ENCODE data around the gene MYOF. TPM values are rescaled to one million over a fixed set of nuclear protein-coding genes. Genes with fewer than 3 reads are reported as not detected.

MYOF gene
- total RNA-seq, 4 donors from 2014 or later = 41.2 to 114 (median 86.9) TPM

GRCh38 chr10:93344691-93345090 lies 137.4 kb downstream of the MYOF start:
- no peak for DNase-seq
- no peak overlapping the region for H3K4me3 ChIP-seq
- H3K27ac ChIP-seq = no peak overlapping the region
- intact Hi-C loops (cut with DNase I; ENCODE audit: low total_unique reads) = no loop called here
- no peaks in the 10 kb centered on the region for H3K9me3 ChIP-seq
- H3K36me3 ChIP-seq = no peaks in the 10 kb centered on the region
- TF ChIP-seq POLR2A (IDR thresholded peaks at IDR 0.05) = no peak
- TF ChIP-seq CTCF (IDR thresholded peaks at IDR 0.05) = no peak
- H3K27me3 ChIP-seq = no peaks in the 10 kb centered on the region
- no peaks in the 10 kb centered on the region for H3K4me1 ChIP-seq

DNA sequence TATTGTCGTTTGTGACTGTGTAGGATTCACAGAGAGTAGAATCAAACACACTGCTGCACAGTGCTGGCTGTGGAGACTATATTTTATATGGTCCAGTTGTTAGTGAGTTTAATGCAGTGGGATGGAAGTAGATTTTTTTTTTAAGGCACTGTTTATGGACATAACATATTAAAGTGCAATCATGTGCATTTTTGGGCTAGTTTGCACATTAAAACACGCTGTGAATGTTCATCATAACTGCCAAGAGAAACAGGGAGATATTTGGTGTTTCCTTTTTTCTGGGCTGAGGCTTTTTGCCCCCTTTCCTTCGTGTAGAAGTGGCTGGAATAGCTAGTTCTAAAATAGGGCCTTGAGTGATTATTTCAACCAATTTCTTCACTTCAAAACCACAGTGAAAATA lies 139.2 kb downstream of the MYOF start:
- Histone ChIP-seq H3K27me3 (no peaks in the 10 kb centered on the region), H3K4me1 (no peaks in the 10 kb centered on the region), H3K36me3 (no peaks in the 10 kb centered on the region), H3K4me3 (no peak overlapping the region), H3K9me3 (no peaks in the 10 kb centered on the region), H3K27ac (no peak overlapping the region)
- TF ChIP-seq CTCF (IDR thresholded peaks at IDR 0.05) (no peak), POLR2A (IDR thresholded peaks at IDR 0.05) (no peak)
- intact Hi-C loops (cut with DNase I; ENCODE audit: low total_unique reads) = no loop called here
- no peak for DNase-seq

DNA sequence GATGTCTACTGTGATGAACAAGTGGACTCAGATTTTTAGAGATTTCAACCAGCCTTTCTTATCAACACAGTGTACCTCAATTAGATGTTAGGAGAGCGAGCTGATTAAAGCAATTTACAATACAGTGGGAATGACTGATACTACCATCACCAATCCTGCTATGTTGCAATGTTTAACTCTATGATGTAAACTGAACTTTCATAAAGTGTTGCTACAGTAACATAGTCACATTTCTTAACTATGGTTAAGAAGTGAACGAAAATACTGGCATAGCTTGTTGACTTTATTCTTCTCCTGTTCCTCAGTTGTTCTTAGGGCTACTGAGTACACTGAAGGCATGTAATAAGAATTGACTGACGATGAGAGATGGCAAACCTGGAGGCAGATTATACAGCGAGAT lies 139.8 kb downstream of the MYOF start:
- intact Hi-C loops (cut with DNase I; ENCODE audit: low total_unique reads) = no loop called here

GRCh38 chr10:93337309-93337721 lies 144.8 kb downstream of the MYOF start:
- Histone ChIP-seq H3K36me3 (no peaks in the 10 kb centered on the region), H3K4me3 (no peak overlapping the region), H3K4me1 (no peaks in the 10 kb centered on the region), H3K27ac (no peak overlapping the region), H3K27me3 (no peaks in the 10 kb centered on the region), H3K9me3 (no peaks in the 10 kb centered on the region)
- no peak for DNase-seq
- intact Hi-C loops (cut with DNase I; ENCODE audit: low total_unique reads) = no loop called here
- no peak for TF ChIP-seq POLR2A (IDR thresholded peaks at IDR 0.05)
- no peak for TF ChIP-seq CTCF (IDR thresholded peaks at IDR 0.05)

More for the DNA sequence above, 139.8 kb downstream of the MYOF start:
- Histone ChIP-seq H3K27me3 (no peaks in the 10 kb centered on the region), H3K36me3 (no peaks in the 10 kb centered on the region), H3K9me3 (no peaks in the 10 kb centered on the region), H3K4me3 (no peak overlapping the region), H3K27ac (no peak overlapping the region), H3K4me1 (no peaks in the 10 kb centered on the region)
- DNase-seq = no peak
- TF ChIP-seq CTCF (IDR thresholded peaks at IDR 0.05) = no peak
- no peak for TF ChIP-seq POLR2A (IDR thresholded peaks at IDR 0.05)

DNA sequence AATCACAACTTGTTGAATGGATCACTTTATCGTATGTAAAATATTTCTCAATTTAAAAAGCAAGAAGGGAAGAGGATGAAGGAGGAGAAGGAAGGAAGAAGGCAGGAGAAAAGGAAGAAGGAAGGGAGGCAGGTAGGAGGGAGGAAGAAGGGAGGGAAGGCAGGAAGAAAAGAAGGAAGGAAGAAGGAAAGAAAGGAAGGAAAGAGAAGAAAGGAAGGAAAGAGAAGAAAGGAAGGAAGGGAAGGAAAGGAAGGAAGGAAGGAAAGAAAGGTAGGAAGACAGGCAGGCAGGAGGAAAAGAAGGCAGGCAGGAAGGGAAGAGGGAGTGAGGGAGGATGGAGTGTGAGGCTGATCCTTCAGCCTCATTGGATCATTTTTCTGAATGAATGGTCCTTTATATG lies 145.5 kb downstream of the MYOF start:
- intact Hi-C loops (cut with DNase I; ENCODE audit: low total_unique reads) = no loop called here
- Histone ChIP-seq H3K27ac (no peak overlapping the region), H3K27me3 (no peaks in the 10 kb centered on the region), H3K4me3 (no peak overlapping the region), H3K36me3 (no peaks in the 10 kb centered on the region), H3K9me3 (no peaks in the 10 kb centered on the region), H3K4me1 (no peaks in the 10 kb centered on the region)
- DNase-seq = no peak
- TF ChIP-seq CTCF (IDR thresholded peaks at IDR 0.05) (no peak), POLR2A (IDR thresholded peaks at IDR 0.05) (no peak)
